Measurements from ENCODE around the gene CAPZB.

GRCh38 chr1:19466112-19466561 is 19.2 kb downstream of the CAPZB start:
- TF ChIP-seq RFX5 (IDR thresholded peaks at IDR 0.05), result no peak
- TF ChIP-seq POLR2A (IDR thresholded peaks at IDR 0.05; ENCODE audit: low read length), result no peak
- TF ChIP-seq CTCF (IDR thresholded peaks at IDR 0.05), result no peak
- no peak for TF ChIP-seq EP300 (IDR thresholded peaks at IDR 0.05)
- TF ChIP-seq MAZ (IDR thresholded peaks at IDR 0.05; ENCODE audit: borderline replicate concordance, low read depth, low read length), result no peak
- TF ChIP-seq NFE2L2 (conservative IDR thresholded peaks at IDR 0.05; ENCODE audit: low read length), result no peak
- TF ChIP-seq SMC3 (IDR thresholded peaks at IDR 0.05), result no peak
- no peak for TF ChIP-seq NPAS2 (CRISPR knock-in tag; IDR thresholded peaks at IDR 0.05; ENCODE audit: borderline replicate concordance)
- no peak for TF ChIP-seq PBX3 (IDR thresholded peaks at IDR 0.05)
- no peak for TF ChIP-seq ELK1 (IDR thresholded peaks at IDR 0.05; ENCODE audit: low read depth, low read length)
- TF ChIP-seq JUNB (IDR thresholded peaks at IDR 0.05), result no peak
- no peak for TF ChIP-seq HMGXB4 (CRISPR knock-in tag; IDR thresholded peaks at IDR 0.05; ENCODE audit: borderline replicate concordance)

All from A549 (cell line).